Breast epithelium (tissue), 3 donors: ENCODE measurements around the gene C12orf75.

ENCODE experiments used
- POLR2A ChIP-seq: fragments of 450-650 bp; IDR thresholded peaks from one replicate; pipeline ENCODE4 v1.6.1; 2016; ENCODE audit warnings: antibody characterized with exemption, mild to moderate bottlenecking, moderate library complexity
- POLR2AphosphoS5 ChIP-seq, 3 donors: sonication (generic); formaldehyde crosslinking; IDR thresholded peaks; one replicate each; pipeline ENCODE4 v1.6.1; 2017; ENCODE audit warnings: antibody characterized with exemption in 3 of 3
- TF ChIP-seq, protein P1 (sequence below), 3 donors: fragments of 450-650 bp; IDR thresholded peaks; one replicate each; pipeline ENCODE4 v1.5.1; 2016 to 2017; ENCODE audit warnings: antibody characterized with exemption in 3 of 3, mild to moderate bottlenecking in 3 of 3, moderate library complexity in 3 of 3

DNA sequence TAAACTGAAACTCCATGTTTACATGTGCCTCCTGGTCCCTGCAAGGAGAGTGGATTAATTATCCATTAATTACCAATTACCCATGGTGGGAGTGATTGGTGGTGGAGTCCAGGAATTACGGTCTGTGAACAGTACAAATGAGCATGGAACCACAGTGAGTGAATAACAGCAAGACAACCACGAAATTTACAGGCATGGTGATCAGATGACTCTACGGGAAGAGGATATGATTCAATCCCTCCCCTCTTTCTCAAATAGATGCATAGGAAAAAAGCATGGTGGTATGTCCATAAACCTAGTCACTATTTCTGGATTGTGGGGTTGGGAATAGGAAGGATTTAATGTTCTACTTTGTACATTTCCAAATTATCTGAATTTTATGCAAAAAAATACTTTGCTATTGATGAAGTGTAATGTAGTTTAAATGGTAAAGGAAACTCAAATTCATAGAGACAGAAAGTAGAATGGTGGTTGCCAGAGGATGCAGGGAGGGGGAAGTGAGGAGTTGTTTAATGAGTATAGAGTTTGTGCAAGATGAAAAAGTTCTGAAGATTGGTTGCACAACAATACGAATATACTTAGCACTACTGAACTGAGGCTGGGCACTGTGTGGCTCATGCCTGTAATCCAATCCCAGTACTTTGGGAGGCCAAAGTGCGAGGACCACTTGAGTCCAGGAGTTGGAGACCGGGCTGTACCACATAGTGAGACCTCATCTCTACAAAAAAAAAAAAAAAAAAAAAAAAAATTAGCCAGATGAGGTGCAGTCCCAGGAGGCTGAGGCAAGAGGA, 41.2 kb upstream of the C12orf75 start:
- TF ChIP-seq POLR2AphosphoS5 (IDR thresholded peaks at IDR 0.05), result no peak
- TF ChIP-seq, protein P1, sequence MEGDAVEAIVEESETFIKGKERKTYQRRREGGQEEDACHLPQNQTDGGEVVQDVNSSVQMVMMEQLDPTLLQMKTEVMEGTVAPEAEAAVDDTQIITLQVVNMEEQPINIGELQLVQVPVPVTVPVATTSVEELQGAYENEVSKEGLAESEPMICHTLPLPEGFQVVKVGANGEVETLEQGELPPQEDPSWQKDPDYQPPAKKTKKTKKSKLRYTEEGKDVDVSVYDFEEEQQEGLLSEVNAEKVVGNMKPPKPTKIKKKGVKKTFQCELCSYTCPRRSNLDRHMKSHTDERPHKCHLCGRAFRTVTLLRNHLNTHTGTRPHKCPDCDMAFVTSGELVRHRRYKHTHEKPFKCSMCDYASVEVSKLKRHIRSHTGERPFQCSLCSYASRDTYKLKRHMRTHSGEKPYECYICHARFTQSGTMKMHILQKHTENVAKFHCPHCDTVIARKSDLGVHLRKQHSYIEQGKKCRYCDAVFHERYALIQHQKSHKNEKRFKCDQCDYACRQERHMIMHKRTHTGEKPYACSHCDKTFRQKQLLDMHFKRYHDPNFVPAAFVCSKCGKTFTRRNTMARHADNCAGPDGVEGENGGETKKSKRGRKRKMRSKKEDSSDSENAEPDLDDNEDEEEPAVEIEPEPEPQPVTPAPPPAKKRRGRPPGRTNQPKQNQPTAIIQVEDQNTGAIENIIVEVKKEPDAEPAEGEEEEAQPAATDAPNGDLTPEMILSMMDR (IDR thresholded peaks at IDR 0.05), result no peak
- TF ChIP-seq POLR2A, result no peak
